HepG2 (cell line): ENCODE results near the gene HUNK. TPM values are rescaled to one million over a fixed set of nuclear protein-coding genes. Genes with fewer than 3 reads are reported as not detected.

Experiments used
- ATAC-seq: fragments of 200-7000 bp; cut with Tn5 transposase; 3 replicates; pipeline ENCODE4 v1.9.1; 2020; ENCODE audit warnings: mild to moderate bottlenecking, moderate library complexity
- BruUV-seq: library from RNA; stranded (reverse); fragments of 400-500 nt; replicated peaks from 2 replicates; lab custom pipeline; 2021; lab: Mats Ljungman, UMichigan
- CTCF ChIA-PET: fragments of 300-600 bp; formaldehyde crosslinking; extraction: SDS; loops from one replicate; lab custom pipeline; 2021; ENCODE audit warnings: low total read pairs, inconsistent platforms, low intra/inter-chr PET ratio; lab: Yijun Ruan, JAX
- POLR2A ChIA-PET: fragments of 350-600 bp; sonication (Branson Sonifier 250); formaldehyde crosslinking; loops from one replicate; lab custom pipeline; 2020; ENCODE audit warnings: antibody characterized with exemption, inconsistent platforms; lab: Yijun Ruan, JAX
- DNase-seq: peaks from one replicate; pipeline ENCODE4 v3.0.0-alpha.2; 2015; ENCODE audit warnings: low spot score
- FAIRE-seq: peaks from 3 replicates; lab custom pipeline; 2011; peaks lifted over from hg19 to GRCh38; lab: Jason Lieb, UNC
- H2AFZ ChIP-seq: one replicate; pipeline ENCODE4 v1.6.1; 2011; ENCODE audit warnings: low read length, inconsistent platforms
- H3K27ac ChIP-seq: fragments of 300-600 bp; 3 replicates; pipeline ENCODE4 v1.8.0; 2011; ENCODE audit warnings: mixed run types, mild to moderate bottlenecking, mixed read lengths, low read length, inconsistent platforms; ENCODE audit not compliant: insufficient read depth; ENCODE audit errors: extremely low read length
- H3K27me3 ChIP-seq, 2 experiments: fragments of 200-600 bp in 1 of 2; 2 replicates in 1 of 2; 3 replicates in 1 of 2; pipeline versions ENCODE4 v1.6.0 to v1.8.0; 2011; ENCODE audit warnings: low read length in 2 of 2, mild to moderate bottlenecking in 2 of 2, moderate library complexity in 2 of 2, inconsistent platforms in 1 of 2; ENCODE audit not compliant: insufficient read depth in 2 of 2, control insufficient read depth in 1 of 2
- H3K36me3 ChIP-seq, 2 experiments: fragments of 200-600 bp in 1 of 2; replicated peaks in 1 of 2; 2 replicates in 1 of 2; 3 replicates in 1 of 2; pipeline versions ENCODE4 v1.5.1 to v1.8.0; 2011; ENCODE audit warnings: low read length in 2 of 2, inconsistent platforms in 1 of 2; ENCODE audit not compliant: insufficient read depth in 2 of 2, control insufficient read depth in 1 of 2
- H3K4me1 ChIP-seq: 2 replicates; pipeline ENCODE4 v1.5.1; 2012; ENCODE audit warnings: low read length, inconsistent platforms; ENCODE audit not compliant: insufficient read depth
- H3K4me2 ChIP-seq: 2 replicates; pipeline ENCODE4 v1.6.0; 2011; ENCODE audit warnings: low read depth, low read length, inconsistent platforms
- H3K4me3 ChIP-seq, 3 experiments: fragments of 200-600 bp in 1 of 3; sonication (generic), shearing (Covaris generic) in 1 of 3; replicated peaks in 1 of 3; 2 replicates each; pipeline ENCODE4 v1.5.1; 2011 to 2016; ENCODE audit warnings: low read length in 3 of 3, inconsistent platforms in 2 of 3, low read depth in 2 of 3, mild to moderate bottlenecking in 2 of 3, control low read depth in 1 of 3, mixed read lengths in 1 of 3; ENCODE audit not compliant: insufficient read depth in 1 of 3
- H3K79me2 ChIP-seq: one replicate; pipeline ENCODE4 v1.6.1; 2011; ENCODE audit warnings: low read length, inconsistent platforms; ENCODE audit not compliant: insufficient read depth
- H3K9ac ChIP-seq: 2 replicates; pipeline ENCODE4 v1.6.0; 2011; ENCODE audit warnings: mild to moderate bottlenecking, low read depth, low read length, inconsistent platforms; ENCODE audit not compliant: insufficient read depth
- H3K9me3 ChIP-seq: 2 replicates; pipeline ENCODE4 v1.5.1; 2012; ENCODE audit warnings: mild to moderate bottlenecking, low read length
- H4K20me1 ChIP-seq: 2 replicates; pipeline ENCODE4 v1.6.0; 2011; ENCODE audit warnings: inconsistent platforms, mild to moderate bottlenecking, low read length, moderate library complexity; ENCODE audit not compliant: insufficient read depth
- ADNP ChIP-seq: sonication (generic); formaldehyde crosslinking; IDR thresholded peaks from 2 replicates; pipeline ENCODE4 v1.4.0; 2020; ENCODE audit warnings: missing genetic modification reagents
- ATAD3A ChIP-seq: sonication (generic); formaldehyde crosslinking; IDR thresholded peaks from 2 replicates; pipeline ENCODE4 v1.4.0; 2020; ENCODE audit warnings: missing genetic modification reagents
- IKZF4 ChIP-seq: sonication (generic); formaldehyde crosslinking; IDR thresholded peaks from 2 replicates; pipeline ENCODE4 v1.5.1; 2020; ENCODE audit warnings: borderline replicate concordance, mild to moderate bottlenecking, low read depth, missing genetic modification reagents; ENCODE audit errors: not compliant biosample characterization
- KDM5B ChIP-seq: sonication (generic); formaldehyde crosslinking; IDR thresholded peaks from 2 replicates; pipeline ENCODE4 v1.4.0; 2020; ENCODE audit warnings: missing genetic modification reagents, mild to moderate bottlenecking, borderline replicate concordance
- MAFG ChIP-seq: sonication (generic); formaldehyde crosslinking; IDR thresholded peaks from 2 replicates; pipeline ENCODE4 v1.5.1; 2020; ENCODE audit warnings: mild to moderate bottlenecking, missing genetic modification reagents
- PAXIP1 ChIP-seq: sonication (generic); formaldehyde crosslinking; conservative IDR thresholded peaks from 2 replicates; pipeline ENCODE4 v1.4.0; 2020; ENCODE audit warnings: mild to moderate bottlenecking, missing genetic modification reagents, moderate library complexity
- PCBP2 ChIP-seq: fragments of 200-400 bp; formaldehyde crosslinking; optimal IDR thresholded peaks from 2 replicates; pipeline ENCODE3; 2018; ENCODE audit warnings: low read length, low read depth; ENCODE audit not compliant: poor library complexity, severe bottlenecking
- ZFP90 ChIP-seq: sonication (generic); formaldehyde crosslinking; IDR thresholded peaks from 2 replicates; pipeline ENCODE4 v1.8.0; 2022; ENCODE audit warnings: missing genetic modification reagents, mild to moderate bottlenecking, inconsistent platforms, borderline replicate concordance
- ZNF558 ChIP-seq: sonication (generic); formaldehyde crosslinking; IDR thresholded peaks from 2 replicates; pipeline ENCODE4 v1.9.0; 2022; ENCODE audit warnings: mild to moderate bottlenecking, missing genetic modification reagents, borderline replicate concordance
- ZNF672 ChIP-seq: sonication (generic); formaldehyde crosslinking; IDR thresholded peaks from 2 replicates; pipeline ENCODE4 v1.8.1; 2022; ENCODE audit warnings: missing genetic modification reagents
- WGBS: methylation state at CpG from one replicate; pipeline ENCODE4 v1.1.6; 2017; ENCODE audit warnings: low lambda C conversion rate; 5-methylcytosine and 5-hydroxymethylcytosine counted together
- in situ Hi-C: cut with HindIII; loops from 2 replicates; pipeline ENCODE4 v1.10.0; 2017; ENCODE audit warnings: low pct_unique_long_range_greater_than_20kb; ENCODE audit not compliant: extremely low pct_ligation_motif_present
- intact Hi-C: fragments of 100-400 bp; cut with micrococcal nuclease; formaldehyde crosslinking; loops from one replicate; pipeline ENCODE4 v1.10.0; 2022; ENCODE audit not compliant: unreplicated experiment
- polyA plus RNA-seq, 8 experiments: library from polyadenylated mRNA; depleted of rRNA in 3 of 8; stranded (reverse) in 7 of 8; unstranded in 1 of 8; fragments of >200 nt; fragmentation: Illumina TruSeq in 4 of 8; extraction: Trizol in 4 of 8; gene quantifications; 2 replicates each; pipeline versions ENCODE4 v1.2.1 to v1.2.3, GENCODE V29; 2011 to 2016; ENCODE audit warnings: low read depth in 4 of 8, missing spikeins in 1 of 8, mixed read lengths in 1 of 8; ENCODE audit not compliant: insufficient read depth in 1 of 8
- total RNA-seq, 5 experiments: library from RNA; depleted of rRNA; stranded (reverse); fragments of >200 nt; fragmentation: Illumina TruSeq; extraction: Trizol; gene quantifications; 2 replicates each; pipeline ENCODE4 v1.2.3, GENCODE V29; 2016; ENCODE audit warnings: low read depth in 1 of 5
- TF ChIP-seq, protein P1 (sequence below): IDR thresholded peaks from 2 replicates; pipeline ENCODE4 v1.6.1; 2012; ENCODE audit warnings: inconsistent platforms

HUNK gene
- total and polyA plus RNA-seq, 2 of the 13 experiments (the other 11 are each of a cell fraction or from before 2014, with no cell fraction given) = 1.8 to 1.9 TPM

GRCh38 chr21:31887391-31887841, 14.6 kb downstream of the HUNK start:
- no peaks in the 10 kb centered on the region for H3K27me3 ChIP-seq
- H3K79me2 ChIP-seq = peaks cover 22% of the 10 kb centered on the region
- no peak overlapping the region for H3K27ac ChIP-seq
- no peaks in the 10 kb centered on the region for H3K9me3 ChIP-seq
- no peaks in the 10 kb centered on the region for H3K36me3 ChIP-seq
- ChIA-PET POLR2A (no interaction called here), CTCF (no interaction called here)
- ATAC-seq (no peak), FAIRE-seq (no peak), DNase-seq (no peak)
- intact Hi-C loops (no loop called here), in situ Hi-C loops (no loop called here)
- TF ChIP-seq PCBP2 (no peak), ZNF672 (CRISPR knock-in tag) (no peak), ATAD3A (no peak), PAXIP1 (CRISPR knock-in tag) (no peak), ADNP (CRISPR knock-in tag) (no peak), ZNF558 (CRISPR knock-in tag) (no peak), MAFG (CRISPR knock-in tag) (no peak), IKZF4 (CRISPR knock-in tag) (no peak), KDM5B (CRISPR knock-in tag) (no peak), ZFP90 (CRISPR knock-in tag) (no peak)
- TF ChIP-seq, protein P1, sequence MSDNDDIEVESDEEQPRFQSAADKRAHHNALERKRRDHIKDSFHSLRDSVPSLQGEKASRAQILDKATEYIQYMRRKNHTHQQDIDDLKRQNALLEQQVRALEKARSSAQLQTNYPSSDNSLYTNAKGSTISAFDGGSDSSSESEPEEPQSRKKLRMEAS = no peak
- peak overlapping the region; percentile 50 for H3K4me2 ChIP-seq
- no peak overlapping the region for H3K4me3 ChIP-seq
- 59% methylated on average over 13 of the region's 13 CpGs for WGBS
- no TSS peak for BruUV-seq
- no peak overlapping the region for H2AFZ ChIP-seq
- no peaks in the 10 kb centered on the region for H4K20me1 ChIP-seq
- no peak overlapping the region for H3K9ac ChIP-seq
- H3K4me1 ChIP-seq = peaks cover 51% of the 10 kb centered on the region
